DOHH2 (cell line): Measurements from ENCODE around the gene UPF2.

Experiments
- H3F3A ChIP-seq: fragments of 200-600 bp; sonication (generic), shearing (Covaris generic); 2 replicates; pipeline ENCODE4 v1.6.0; 2016; ENCODE audit warnings: antibody characterized with exemption, mild to moderate bottlenecking; ENCODE audit not compliant: control insufficient read depth, insufficient read depth
- H3K27ac ChIP-seq: fragments of 200-600 bp; sonication (generic); 2 replicates; pipeline ENCODE4 v1.5.1; 2014; ENCODE audit warnings: low read depth, mild to moderate bottlenecking, low read length, moderate library complexity
- H3K27me3 ChIP-seq: fragments of 200-600 bp; sonication (generic); 2 replicates; pipeline ENCODE4 v1.6.1; 2014; ENCODE audit warnings: mild to moderate bottlenecking, low read length, mixed read lengths; ENCODE audit not compliant: control insufficient read depth
- H3K36me3 ChIP-seq: fragments of 200-600 bp; sonication (generic); 2 replicates; pipeline ENCODE4 v1.6.1; 2014; ENCODE audit warnings: mild to moderate bottlenecking, low read length, moderate library complexity, mixed read lengths; ENCODE audit not compliant: control insufficient read depth
- H3K4me1 ChIP-seq: fragments of 200-600 bp; sonication (generic); 2 replicates; pipeline ENCODE4 v1.6.1; 2014; ENCODE audit warnings: mild to moderate bottlenecking, low read length, mixed read lengths; ENCODE audit not compliant: control insufficient read depth
- H3K4me2 ChIP-seq: fragments of 200-600 bp; sonication (generic); 2 replicates; pipeline ENCODE4 v1.6.0; 2014; ENCODE audit warnings: mild to moderate bottlenecking, low read length, moderate library complexity
- H3K4me3 ChIP-seq: fragments of 200-600 bp; sonication (generic); 2 replicates; pipeline ENCODE4 v1.5.1; 2014; ENCODE audit warnings: mild to moderate bottlenecking, low read length, mixed read lengths
- H3K79me2 ChIP-seq: fragments of 200-600 bp; sonication (generic); 2 replicates; pipeline ENCODE4 v1.6.1; 2014; ENCODE audit warnings: mild to moderate bottlenecking, low read length, mixed read lengths; ENCODE audit not compliant: control insufficient read depth
- H3K9me2 ChIP-seq: fragments of 200-600 bp; sonication (generic); replicated peaks from 2 replicates; pipeline ENCODE4 v1.6.1; 2014; ENCODE audit warnings: mild to moderate bottlenecking, low read length, mixed read lengths; ENCODE audit not compliant: control insufficient read depth
- H3K9me3 ChIP-seq: fragments of 200-600 bp; sonication (generic); 2 replicates; pipeline ENCODE4 v1.6.1; 2014; ENCODE audit warnings: antibody characterized with exemption, low read length, mixed read lengths; ENCODE audit not compliant: control insufficient read depth, insufficient read depth
- H4K20me1 ChIP-seq: fragments of 200-600 bp; sonication (generic); 2 replicates; pipeline ENCODE4 v1.6.0; 2014; ENCODE audit warnings: low read depth, mild to moderate bottlenecking, antibody characterized with exemption, low read length, moderate library complexity; ENCODE audit not compliant: control insufficient read depth, insufficient read depth
- CTCF ChIP-seq: fragments of 200-600 bp; sonication (generic); IDR thresholded peaks from one replicate; pipeline ENCODE4 v1.5.1; 2014; ENCODE audit warnings: antibody characterized with exemption, mild to moderate bottlenecking, low read depth, low read length; ENCODE audit not compliant: poor library complexity, severe bottlenecking
- EZH2phosphoT487 ChIP-seq: fragments of 200-600 bp; sonication (generic); IDR thresholded peaks from 2 replicates; pipeline ENCODE4 v1.6.1; 2017; ENCODE audit warnings: borderline replicate concordance, mild to moderate bottlenecking, antibody characterized with exemption, low read length, moderate library complexity, mixed read lengths

UPF2 gene

GRCh38 chr10:12031404-12031803 lies 11.2 kb downstream of the UPF2 start:
- H3K4me1 ChIP-seq: no peaks in the 10 kb centered on the region
- H3K27me3 ChIP-seq: no peaks in the 10 kb centered on the region
- no peaks in the 10 kb centered on the region for H3K9me3 ChIP-seq
- H3K36me3 ChIP-seq: peaks cover 78% of the 10 kb centered on the region
- H3K4me3 ChIP-seq: no peak overlapping the region
- H3K9me2 ChIP-seq: no peaks in the 10 kb centered on the region
- no peak overlapping the region for H3K27ac ChIP-seq
- TF ChIP-seq EZH2phosphoT487 (no peak), CTCF (no peak)
- H3K4me2 ChIP-seq: no peak overlapping the region
- H3K79me2 ChIP-seq: peaks cover 89% of the 10 kb centered on the region
- peaks cover 14% of the 10 kb centered on the region; the same call in 1 of the 2 replicates for H3F3A ChIP-seq
- H4K20me1 ChIP-seq: no peaks in the 10 kb centered on the region; the same call in 1 of the 2 replicates

- TF ChIP-seq EZH2phosphoT487 (no peak), CTCF (no peak)
- no peaks in the 10 kb centered on the region for H3K9me3 ChIP-seq
- H4K20me1 ChIP-seq: peaks cover 3% of the 10 kb centered on the region
- H3K27ac ChIP-seq: no peak overlapping the region
- H3K9me2 ChIP-seq: no peaks in the 10 kb centered on the region
- H3K4me3 ChIP-seq: no peak overlapping the region
- H3K36me3 ChIP-seq: peaks cover 65% of the 10 kb centered on the region
- H3K27me3 ChIP-seq: no peaks in the 10 kb centered on the region
- peaks cover 6% of the 10 kb centered on the region for H3K4me1 ChIP-seq
- peaks cover 91% of the 10 kb centered on the region for H3K79me2 ChIP-seq
- no peak overlapping the region for H3K4me2 ChIP-seq
- 0 out of 2 replicates have a peak, but pooled peaks cover 2% of the 10 kb centered on the region for H3F3A ChIP-seq
Measured at GRCh38 chr10:12027539-12027938, 15.1 kb downstream of the UPF2 start.

GRCh38 chr10:12025591-12025990 lies 17.0 kb downstream of the UPF2 start:
- H3F3A ChIP-seq: no peaks in the 10 kb centered on the region
- H3K4me2 ChIP-seq: no peak overlapping the region
- peaks cover 65% of the 10 kb centered on the region for H3K36me3 ChIP-seq
- no peaks in the 10 kb centered on the region for H3K9me3 ChIP-seq
- peaks cover 3% of the 10 kb centered on the region for H4K20me1 ChIP-seq
- TF ChIP-seq CTCF: no peak
- no peak for TF ChIP-seq EZH2phosphoT487
- H3K9me2 ChIP-seq: no peaks in the 10 kb centered on the region
- no peak overlapping the region for H3K27ac ChIP-seq
- H3K4me1 ChIP-seq: peaks cover 10% of the 10 kb centered on the region
- no peak overlapping the region for H3K4me3 ChIP-seq
- H3K79me2 ChIP-seq: peaks cover 96% of the 10 kb centered on the region
- no peaks in the 10 kb centered on the region for H3K27me3 ChIP-seq
